GM12801 (cell line): ENCODE measurements around the gene HLA-DPB1.

Experiments used
- CTCF ChIP-seq: IDR thresholded peaks from one replicate; pipeline ENCODE4 v1.5.1; 2011; ENCODE audit warnings: control low read depth; ENCODE audit not compliant: insufficient read length; ENCODE audit errors: extremely low read depth

The HLA-DPB1 gene

GRCh38 chr6:33049323-33050013 is 26.3 kb upstream of the HLA-DPB1 start:
- TF ChIP-seq CTCF = no peak

GRCh38 chr6:33050014-33050810 is 25.6 kb upstream of the HLA-DPB1 start:
- TF ChIP-seq CTCF = no peak

GRCh38 chr6:33052627-33053026 is 23.2 kb upstream of the HLA-DPB1 start:
- no peak for TF ChIP-seq CTCF

GRCh38 chr6:33053230-33053629 is 22.6 kb upstream of the HLA-DPB1 start:
- TF ChIP-seq CTCF = no peak

GRCh38 chr6:33057222-33058150 is 18.3 kb upstream of the HLA-DPB1 start:
- TF ChIP-seq CTCF = no peak

GRCh38 chr6:33061987-33062386 is 13.8 kb upstream of the HLA-DPB1 start:
- no peak for TF ChIP-seq CTCF

GRCh38 chr6:33064723-33065122 is 11.1 kb upstream of the HLA-DPB1 start:
- no peak for TF ChIP-seq CTCF
